Measurements from ENCODE around the gene LYPD6B. TPM values are rescaled to one million over a fixed set of nuclear protein-coding genes. Genes with fewer than 3 reads are reported as not detected.

LYPD6B gene
- total RNA-seq, 2 experiments from 2014 or later = not detected

DNA sequence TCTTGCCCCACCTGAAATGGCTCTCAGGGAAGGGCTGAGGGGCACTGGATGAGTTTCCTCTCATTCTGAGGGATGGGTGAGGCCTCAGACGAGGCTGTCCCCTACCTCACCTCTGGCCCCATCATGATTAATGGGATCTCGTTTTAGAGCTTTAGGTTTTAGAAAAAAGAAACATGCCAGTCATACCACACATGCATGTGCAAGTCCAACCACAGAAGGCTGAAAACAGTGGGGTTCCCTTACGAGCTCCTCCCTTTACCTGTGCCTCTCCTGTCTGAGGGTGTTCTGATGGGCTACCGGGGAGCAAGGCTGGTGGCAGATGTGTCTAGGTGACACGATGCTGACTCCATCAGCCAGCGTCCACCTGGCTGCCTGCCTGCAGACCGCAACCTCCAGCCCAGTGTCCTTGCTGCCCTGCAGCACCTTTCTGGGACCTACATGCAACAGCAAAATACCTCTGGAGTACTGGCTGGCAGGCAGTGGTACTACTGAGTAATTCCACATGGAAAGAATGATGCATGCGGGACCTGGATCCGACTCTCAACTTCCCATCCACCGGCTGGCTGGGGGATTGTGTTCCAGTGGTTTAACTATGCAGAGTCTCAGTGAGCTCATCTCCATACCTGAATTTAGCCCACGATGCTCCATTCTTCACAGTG, 9.1 kb upstream of the LYPD6B start:
- no peak for ATAC-seq
- Mint-ChIP-seq H3K9me3 (ENCODE audit: insufficient read depth) (no peaks in the 10 kb centered on the region), H3K4me3 (no peak overlapping the region), H3K36me3 (ENCODE audit: low read depth) (no peaks in the 10 kb centered on the region), H3K27me3 (ENCODE audit: low read depth) (peaks cover 9% of the 10 kb centered on the region), H3K4me1 (ENCODE audit: low read depth) (peaks cover 7% of the 10 kb centered on the region), H3K27ac (no peak overlapping the region)
- ChIA-PET CTCF (interaction anchor here (1.5 to 2.6 kb wide), 2 partner anchors 10 to 12 kb away, joined by 3 to 9 read pairs; no protein-coding TSS in a partner anchor), POLR2A (no interaction called here)
- DNase-seq = no peak

DNA sequence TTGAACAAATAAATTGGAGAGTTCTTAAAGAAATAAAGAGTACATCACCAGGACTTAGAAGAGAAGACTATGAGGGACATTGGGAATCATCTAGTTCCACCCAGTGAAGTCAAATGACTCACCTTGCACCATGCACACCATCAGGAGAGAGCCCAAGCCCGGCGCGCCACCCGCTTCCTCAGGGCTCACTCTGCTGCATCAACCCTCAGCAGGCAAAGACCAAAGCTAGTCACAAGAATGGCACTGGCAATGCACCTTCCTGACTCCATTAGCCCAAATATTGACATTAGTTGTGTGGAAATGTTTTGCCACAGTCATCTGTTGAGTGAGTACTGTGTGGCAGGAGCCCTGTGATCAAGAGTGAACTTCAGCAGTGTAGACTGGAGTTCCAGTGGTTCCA, 7.1 kb upstream of the LYPD6B start:
- Mint-ChIP-seq H3K36me3 (ENCODE audit: low read depth) (no peaks in the 10 kb centered on the region), H3K27me3 (ENCODE audit: low read depth) (peaks cover 13% of the 10 kb centered on the region)
- ATAC-seq = no peak

DNA sequence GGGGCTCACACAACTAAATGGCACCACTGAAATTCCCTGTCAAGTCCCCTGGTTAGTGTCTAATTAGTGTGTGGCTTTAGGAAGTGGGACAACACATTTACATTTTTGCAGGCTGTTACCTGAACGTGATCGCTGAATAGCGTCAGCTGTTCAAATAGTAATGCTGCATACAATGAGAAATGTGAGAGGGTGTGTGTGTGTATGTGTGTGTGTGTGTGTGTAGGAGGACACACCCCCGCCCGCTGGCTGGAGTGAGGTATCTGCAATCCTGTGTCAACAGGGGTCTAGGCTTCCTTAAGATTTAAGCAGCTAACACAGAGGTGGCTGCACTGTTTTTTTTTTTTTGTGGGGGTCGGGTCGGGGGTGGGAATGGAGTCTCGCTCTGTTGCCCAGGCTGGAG, 4.8 kb upstream of the LYPD6B start:
- POLR2A ChIA-PET = no interaction called here
- peaks cover 30% of the 10 kb centered on the region for H3K27me3 Mint-ChIP-seq (ENCODE audit: low read depth)
- H3K36me3 Mint-ChIP-seq (ENCODE audit: low read depth) = no peaks in the 10 kb centered on the region
- H3K27ac Mint-ChIP-seq = no peak overlapping the region
- ATAC-seq (no peak), DNase-seq (no peak)
- CTCF ChIA-PET = interaction anchor here (0.6 kb wide), 1 partner anchor 17 kb away, joined by 3 read pairs; no protein-coding TSS in a partner anchor
- H3K4me1 Mint-ChIP-seq (ENCODE audit: low read depth) = peaks cover 8% of the 10 kb centered on the region
- no peaks in the 10 kb centered on the region for H3K9me3 Mint-ChIP-seq (ENCODE audit: insufficient read depth)
- no peak overlapping the region for H3K4me3 Mint-ChIP-seq

More for the DNA sequence above, 7.1 kb upstream of the LYPD6B start:
- DNase-seq = no peak
- CTCF ChIA-PET = interaction anchor here (0.6 to 2.6 kb wide), 3 partner anchors 14 to 178 kb away, joined by 3 to 9 read pairs (median 3); no protein-coding TSS in a partner anchor
- Mint-ChIP-seq H3K4me1 (ENCODE audit: low read depth) (peaks cover 7% of the 10 kb centered on the region), H3K27ac (no peak overlapping the region), H3K9me3 (ENCODE audit: insufficient read depth) (no peaks in the 10 kb centered on the region), H3K4me3 (no peak overlapping the region)
- POLR2A ChIA-PET = no interaction called here

DNA sequence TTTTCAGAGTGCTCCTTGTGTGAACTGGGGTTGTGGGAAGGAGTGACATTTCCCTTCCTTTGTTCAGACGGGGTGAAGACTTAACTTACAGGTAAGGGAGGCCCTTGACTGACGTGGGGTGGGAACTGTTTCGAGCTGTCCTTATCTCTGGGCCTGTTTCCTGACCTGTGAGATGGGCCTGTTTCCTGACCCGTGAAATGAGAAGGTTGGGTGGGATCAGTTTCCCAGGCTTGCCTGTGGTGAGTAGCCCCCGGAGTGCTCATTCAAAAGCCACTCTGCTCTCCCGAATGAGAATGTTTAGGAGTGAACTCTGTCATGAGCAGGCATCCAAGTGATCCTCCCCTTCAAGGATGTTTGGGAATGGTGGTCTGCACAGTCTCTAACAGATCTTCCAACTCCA, 4.1 kb upstream of the LYPD6B start:
- H3K4me3 Mint-ChIP-seq = no peak overlapping the region
- peaks cover 33% of the 10 kb centered on the region for H3K27me3 Mint-ChIP-seq (ENCODE audit: low read depth)
- POLR2A ChIA-PET = no interaction called here
- no peak for ATAC-seq
- H3K9me3 Mint-ChIP-seq (ENCODE audit: insufficient read depth) = no peaks in the 10 kb centered on the region
- H3K27ac Mint-ChIP-seq = no peak overlapping the region
- peaks cover 13% of the 10 kb centered on the region for H3K4me1 Mint-ChIP-seq (ENCODE audit: low read depth)
- no peak for DNase-seq
- CTCF ChIA-PET = interaction anchor here (1.2 kb wide), 1 partner anchor 17 kb away, joined by 5 read pairs; no protein-coding TSS in a partner anchor
- H3K36me3 Mint-ChIP-seq (ENCODE audit: low read depth) = no peaks in the 10 kb centered on the region

DNA sequence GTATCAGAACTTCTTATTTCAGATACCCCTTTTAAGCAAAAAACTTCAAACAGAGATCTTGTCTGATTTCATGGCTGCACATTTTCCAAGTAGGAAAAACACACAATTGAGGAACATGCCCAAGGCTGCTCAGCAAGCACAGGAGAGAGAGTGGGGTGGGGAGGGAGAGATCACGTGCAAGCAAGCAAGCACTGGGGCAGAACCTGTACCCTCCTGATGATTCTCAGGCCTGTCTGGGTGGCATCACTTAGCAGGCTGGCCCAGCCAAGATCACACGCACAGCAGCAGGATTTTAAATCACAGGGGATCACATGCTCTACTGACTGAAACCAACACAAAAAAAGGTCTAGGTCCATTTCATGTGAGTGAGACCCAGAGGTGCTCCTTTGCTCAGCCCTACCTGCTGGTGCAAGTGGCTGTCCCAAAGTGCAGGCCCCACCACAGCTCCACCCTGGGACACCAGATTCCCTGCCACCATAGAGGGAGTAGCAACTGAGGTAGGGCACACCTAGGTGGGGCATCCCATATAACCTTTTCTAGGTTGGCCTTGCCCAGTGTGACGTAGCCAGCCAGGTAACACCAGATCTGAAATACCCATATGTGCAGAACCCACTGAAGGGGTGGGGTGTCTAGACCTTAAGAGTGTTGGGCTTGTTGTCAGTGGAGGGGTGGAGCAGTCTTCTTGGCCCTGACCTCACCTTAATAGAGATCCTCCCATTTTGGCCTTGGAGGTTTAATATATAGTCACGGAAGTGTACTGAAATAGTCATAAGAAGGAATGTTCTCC, 1.8 kb upstream of the LYPD6B start:
- CTCF ChIA-PET = interaction anchor here (1.3 to 2.2 kb wide), 2 partner anchors 19 to 20 kb away, joined by 3 to 5 read pairs; no protein-coding TSS in a partner anchor
- H3K27me3 Mint-ChIP-seq (ENCODE audit: low read depth) = peaks cover 46% of the 10 kb centered on the region

DNA sequence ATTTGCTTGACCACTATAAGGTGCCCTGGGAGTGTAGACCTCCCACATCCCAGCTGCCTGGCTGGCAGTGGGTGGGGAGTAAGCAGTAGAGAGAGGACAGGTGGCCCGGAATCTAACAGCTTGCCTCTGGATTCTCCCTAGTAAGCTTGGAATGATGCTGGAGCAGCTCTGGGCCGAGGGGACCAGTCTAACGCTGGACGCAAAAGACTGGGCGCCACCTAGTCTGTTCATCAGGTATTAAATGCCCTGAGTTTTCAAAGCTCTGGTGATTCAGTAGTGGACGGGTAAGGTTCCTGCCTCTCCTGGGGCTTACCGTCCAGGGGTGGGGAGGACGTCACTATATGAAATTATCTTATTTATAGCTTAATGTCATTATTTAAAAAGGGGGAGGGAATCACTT, 648 bp upstream of the LYPD6B start:
- peaks cover 54% of the 10 kb centered on the region for H3K27me3 Mint-ChIP-seq (ENCODE audit: low read depth)
- H3K4me3 Mint-ChIP-seq = no peak overlapping the region
- CTCF ChIA-PET = interaction anchor here (1.3 to 2.2 kb wide), 2 partner anchors 20 to 21 kb away, joined by 3 to 5 read pairs; no protein-coding TSS in a partner anchor

More for the DNA sequence above, 1.8 kb upstream of the LYPD6B start:
- H3K27ac Mint-ChIP-seq = no peak overlapping the region
- H3K4me1 Mint-ChIP-seq (ENCODE audit: low read depth) = peaks cover 12% of the 10 kb centered on the region
- DNase-seq = no peak
- POLR2A ChIA-PET = no interaction called here
- no peaks in the 10 kb centered on the region for H3K36me3 Mint-ChIP-seq (ENCODE audit: low read depth)
- ATAC-seq = no peak
- no peak overlapping the region for H3K4me3 Mint-ChIP-seq
- H3K9me3 Mint-ChIP-seq (ENCODE audit: insufficient read depth) = no peaks in the 10 kb centered on the region

DNA sequence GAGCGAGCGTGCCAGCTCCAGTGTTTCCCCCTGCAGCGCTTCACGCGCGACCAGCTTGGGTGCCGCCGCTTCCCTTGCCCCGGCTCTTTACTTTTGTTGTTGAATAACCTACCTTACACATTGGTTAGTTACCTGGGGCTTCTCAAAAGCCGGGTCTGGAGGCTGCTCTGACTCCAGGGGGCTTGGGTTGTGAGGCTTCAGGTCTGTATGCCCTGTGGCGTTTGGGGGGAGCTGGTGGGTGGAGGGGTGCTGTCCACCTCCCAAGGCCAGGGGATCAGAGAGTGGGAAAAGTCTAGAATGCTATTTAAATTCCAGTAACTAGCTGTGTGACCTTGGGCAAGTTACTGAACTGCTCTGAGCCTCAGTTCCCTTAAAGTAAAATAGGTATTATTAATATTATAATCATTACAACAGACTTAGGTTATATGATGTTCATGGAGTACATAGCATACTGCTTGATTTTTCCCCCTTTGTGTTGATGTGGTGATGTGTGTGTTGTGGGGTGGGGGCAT, 770 bp downstream of the LYPD6B start:
- no peak for ATAC-seq
- ChIA-PET POLR2A (interaction anchor here (0.5 to 0.6 kb wide), 2 partner anchors 32 to 526 kb away, joined by 3 read pairs; no protein-coding TSS in a partner anchor), CTCF (interaction anchor here (0.7 to 2.1 kb wide), 6 partner anchors 10 to 369 kb away, joined by 3 to 6 read pairs (median 3); no protein-coding TSS in a partner anchor)
- Mint-ChIP-seq H3K36me3 (ENCODE audit: low read depth) (no peaks in the 10 kb centered on the region), H3K27ac (no peak overlapping the region), H3K27me3 (ENCODE audit: low read depth) (peaks cover 53% of the 10 kb centered on the region), H3K9me3 (ENCODE audit: insufficient read depth) (no peaks in the 10 kb centered on the region), H3K4me3 (no peak overlapping the region), H3K4me1 (ENCODE audit: low read depth) (peaks cover 6% of the 10 kb centered on the region)
- no peak for DNase-seq

More for the DNA sequence above, 648 bp upstream of the LYPD6B start:
- no peak overlapping the region for H3K27ac Mint-ChIP-seq
- POLR2A ChIA-PET = no interaction called here
- DNase-seq (no peak), ATAC-seq (no peak)
- H3K4me1 Mint-ChIP-seq (ENCODE audit: low read depth) = peaks cover 6% of the 10 kb centered on the region
- H3K9me3 Mint-ChIP-seq (ENCODE audit: insufficient read depth) = no peaks in the 10 kb centered on the region
- H3K36me3 Mint-ChIP-seq (ENCODE audit: low read depth) = no peaks in the 10 kb centered on the region

DNA sequence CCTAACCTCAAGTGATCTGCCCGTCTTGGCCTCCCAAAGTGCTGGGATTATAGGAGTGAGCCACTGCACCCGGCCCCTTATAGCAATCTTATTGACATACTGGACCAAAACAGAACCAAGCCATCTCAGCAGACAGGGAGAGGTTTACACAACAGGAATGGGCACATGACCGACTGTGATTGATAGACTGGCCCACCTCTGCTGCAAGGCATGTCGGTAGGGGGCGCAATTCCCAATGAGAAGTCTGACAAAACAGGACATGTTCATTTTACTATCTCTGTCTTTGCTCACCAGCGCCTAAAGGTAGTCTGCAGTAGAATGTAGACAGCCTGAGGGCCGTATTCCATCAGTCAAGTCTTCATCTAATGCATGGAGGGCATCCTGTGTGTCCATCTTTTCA, 2.0 kb downstream of the LYPD6B start:
- Mint-ChIP-seq H3K9me3 (ENCODE audit: insufficient read depth) (no peaks in the 10 kb centered on the region), H3K27me3 (ENCODE audit: low read depth) (peaks cover 54% of the 10 kb centered on the region), H3K4me3 (no peak overlapping the region), H3K4me1 (ENCODE audit: low read depth) (peaks cover 6% of the 10 kb centered on the region), H3K27ac (no peak overlapping the region), H3K36me3 (ENCODE audit: low read depth) (no peaks in the 10 kb centered on the region)
- ChIA-PET CTCF (interaction anchor here (1.2 to 2.1 kb wide), 2 partner anchors 23 to 273 kb away, joined by 6 read pairs; no protein-coding TSS in a partner anchor), POLR2A (no interaction called here)
- ATAC-seq (no peak), DNase-seq (peak; percentile 58)

DNA sequence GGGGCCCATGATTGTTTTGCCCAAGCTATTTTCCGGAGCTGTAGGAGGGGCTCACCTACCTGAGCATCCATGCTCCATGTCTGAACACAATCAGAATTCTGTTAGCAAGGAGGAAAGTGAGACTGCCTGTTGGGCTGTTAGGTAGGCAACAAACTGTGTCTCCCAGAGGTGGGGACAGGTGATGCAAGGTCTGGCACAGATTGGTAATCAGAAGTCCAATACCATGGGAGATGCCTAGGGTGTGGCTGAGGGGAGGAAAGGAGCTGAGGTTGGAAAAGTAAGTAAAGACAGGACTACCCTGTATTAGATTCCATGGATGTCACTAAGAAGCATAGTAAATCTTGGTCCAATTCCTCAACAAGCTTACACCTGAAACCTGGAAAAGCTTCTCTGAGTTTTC, 3.0 kb downstream of the LYPD6B start:
- Mint-ChIP-seq H3K36me3 (ENCODE audit: low read depth) (no peaks in the 10 kb centered on the region), H3K4me3 (no peak overlapping the region), H3K27me3 (ENCODE audit: low read depth) (peaks cover 53% of the 10 kb centered on the region), H3K9me3 (ENCODE audit: insufficient read depth) (no peaks in the 10 kb centered on the region), H3K27ac (no peak overlapping the region), H3K4me1 (ENCODE audit: low read depth) (peaks cover 6% of the 10 kb centered on the region)
- ChIA-PET CTCF (interaction anchor here (0.6 to 1.3 kb wide), 4 partner anchors 24 to 520 kb away, joined by 3 to 6 read pairs (median 4); no protein-coding TSS in a partner anchor), POLR2A (no interaction called here)
- no peak for ATAC-seq
- DNase-seq = no peak

DNA sequence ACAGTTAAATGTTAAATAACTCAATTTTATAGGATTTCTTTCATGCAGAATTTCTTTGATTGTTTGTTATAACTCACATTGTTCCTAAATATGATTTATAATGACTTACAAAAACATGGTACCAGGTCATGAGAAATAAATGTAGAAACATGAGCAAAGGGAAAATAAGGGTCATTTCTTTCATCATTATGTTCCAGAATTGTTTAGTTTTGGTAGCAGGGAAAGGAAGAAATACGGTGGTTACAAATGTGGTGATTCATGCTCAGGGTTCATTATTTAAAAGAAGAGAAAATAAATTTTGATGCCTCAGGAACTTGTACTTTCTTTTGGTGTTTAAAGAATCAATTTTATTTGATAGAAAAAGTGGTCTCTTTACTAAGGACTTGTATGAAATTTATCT, 4.4 kb downstream of the LYPD6B start:
- Mint-ChIP-seq H3K27ac (no peak overlapping the region), H3K4me3 (no peak overlapping the region), H3K27me3 (ENCODE audit: low read depth) (peaks cover 40% of the 10 kb centered on the region), H3K9me3 (ENCODE audit: insufficient read depth) (peaks cover 3% of the 10 kb centered on the region), H3K36me3 (ENCODE audit: low read depth) (no peaks in the 10 kb centered on the region), H3K4me1 (ENCODE audit: low read depth) (peaks cover 6% of the 10 kb centered on the region)
- POLR2A ChIA-PET = no interaction called here
- DNase-seq (no peak), ATAC-seq (no peak)
- CTCF ChIA-PET = interaction anchor here (1.0 kb wide), 1 partner anchor 26 kb away, joined by 4 read pairs; no protein-coding TSS in a partner anchor

DNA sequence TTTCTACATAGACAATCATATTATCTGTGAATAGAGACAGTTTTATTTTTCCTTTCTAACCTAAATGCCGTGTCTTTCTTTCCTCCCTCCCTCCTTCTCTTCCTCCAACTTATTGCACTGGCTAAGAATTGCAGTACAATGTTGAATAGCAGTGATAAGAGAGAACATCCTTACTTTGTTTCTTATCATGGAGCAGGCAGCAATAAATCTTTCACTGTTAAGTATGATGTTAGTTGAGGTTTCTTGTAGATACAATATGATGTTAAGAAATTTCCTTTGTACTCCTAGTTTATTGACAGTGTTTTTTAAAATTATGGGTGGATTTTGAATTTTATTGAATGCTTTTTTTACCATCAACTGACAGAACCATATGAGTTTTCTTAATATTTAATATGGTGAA, 6.0 kb downstream of the LYPD6B start:
- no peak for DNase-seq
- Mint-ChIP-seq H3K4me1 (ENCODE audit: low read depth) (no peaks in the 10 kb centered on the region), H3K9me3 (ENCODE audit: insufficient read depth) (peaks cover 6% of the 10 kb centered on the region), H3K27ac (no peak overlapping the region), H3K27me3 (ENCODE audit: low read depth) (peaks cover 37% of the 10 kb centered on the region), H3K4me3 (no peak overlapping the region), H3K36me3 (ENCODE audit: low read depth) (no peaks in the 10 kb centered on the region)
- ATAC-seq = no peak
- ChIA-PET POLR2A (no interaction called here), CTCF (no interaction called here)

DNA sequence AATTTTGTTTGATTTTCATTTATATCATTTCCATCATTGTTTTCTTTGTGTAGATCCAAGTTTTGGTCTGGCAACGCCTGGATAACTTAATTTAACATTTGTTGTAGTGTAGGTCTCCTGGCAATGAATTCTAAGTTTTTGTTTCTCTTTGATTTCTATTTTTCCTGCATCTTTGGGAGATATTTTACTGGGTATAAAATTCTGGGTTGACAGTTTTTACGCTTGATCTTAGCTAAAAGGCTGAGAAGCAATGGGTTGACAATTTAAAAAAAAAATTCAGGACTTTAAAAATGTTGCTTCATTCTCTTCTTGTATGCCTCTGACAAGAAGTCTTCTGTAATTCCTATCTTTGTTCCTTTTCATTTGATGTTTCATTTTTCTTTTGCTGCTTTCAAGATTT, 8.6 kb downstream of the LYPD6B start:
- Mint-ChIP-seq H3K27me3 (ENCODE audit: low read depth) (peaks cover 26% of the 10 kb centered on the region), H3K36me3 (ENCODE audit: low read depth) (no peaks in the 10 kb centered on the region), H3K27ac (no peak overlapping the region), H3K4me1 (ENCODE audit: low read depth) (no peaks in the 10 kb centered on the region), H3K9me3 (ENCODE audit: insufficient read depth) (peaks cover 6% of the 10 kb centered on the region), H3K4me3 (no peak overlapping the region)
- ATAC-seq (no peak), DNase-seq (no peak)
- ChIA-PET CTCF (no interaction called here), POLR2A (no interaction called here)
